Measurements from ENCODE around the gene HEATR5A. TPM values are rescaled to one million over a fixed set of nuclear protein-coding genes. Genes with fewer than 3 reads are reported as not detected.
"Not testable (repeated sequence)": the region's sequence is repeated elsewhere in the genome, so short reads cannot be mapped to it uniquely, and the experiment has no call there.

Gene HEATR5A
- total RNA-seq, 1 donor from 2014 or later, result 57.7 TPM

GRCh38 chr14:31445703-31446102 lies 25.4 kb upstream of the HEATR5A start:
- peaks cover 17% of the 10 kb centered on the region for H3K4me1 Mint-ChIP-seq (ENCODE audit: low read depth)
- H3K27me3 Mint-ChIP-seq (ENCODE audit: low read depth), result no peaks in the 10 kb centered on the region
- H3K9me3 Mint-ChIP-seq (ENCODE audit: low read depth), result no peaks in the 10 kb centered on the region
- no peak overlapping the region for H3K27ac Mint-ChIP-seq (ENCODE audit: unreplicated experiment)
- DNase-seq (ENCODE audit: low spot score), result no peak
- no peak overlapping the region for H3K4me3 Mint-ChIP-seq (ENCODE audit: unreplicated experiment)
- TF ChIP-seq CTCF (IDR thresholded peaks at IDR 0.05), result no peak
- peaks cover 13% of the 10 kb centered on the region for H3K36me3 Mint-ChIP-seq (ENCODE audit: low read depth)

- H3K4me1 Mint-ChIP-seq (ENCODE audit: low read depth), result peaks cover 22% of the 10 kb centered on the region
- H3K36me3 Mint-ChIP-seq (ENCODE audit: low read depth), result peaks cover 7% of the 10 kb centered on the region
- no peak for DNase-seq (ENCODE audit: low spot score)
- H3K27me3 Mint-ChIP-seq (ENCODE audit: low read depth), result no peaks in the 10 kb centered on the region
- H3K27ac Mint-ChIP-seq (ENCODE audit: unreplicated experiment), result peak overlapping the region; percentile 98
- no peaks in the 10 kb centered on the region for H3K9me3 Mint-ChIP-seq (ENCODE audit: low read depth)
- H3K4me3 Mint-ChIP-seq (ENCODE audit: unreplicated experiment), result no peak overlapping the region
- no peak for TF ChIP-seq CTCF (IDR thresholded peaks at IDR 0.05)
Observed at GRCh38 chr14:31442284-31442683, 21.9 kb upstream of the HEATR5A start.

GRCh38 chr14:31441273-31442111 lies 21.1 kb upstream of the HEATR5A start:
- no peak for TF ChIP-seq CTCF (IDR thresholded peaks at IDR 0.05)
- Mint-ChIP-seq H3K27me3 (ENCODE audit: low read depth) (no peaks in the 10 kb centered on the region), H3K9me3 (ENCODE audit: low read depth) (no peaks in the 10 kb centered on the region), H3K4me1 (ENCODE audit: low read depth) (peaks cover 22% of the 10 kb centered on the region), H3K27ac (ENCODE audit: unreplicated experiment) (peak overlapping the region; percentile 98), H3K4me3 (ENCODE audit: unreplicated experiment) (no peak overlapping the region), H3K36me3 (ENCODE audit: low read depth) (peaks cover 7% of the 10 kb centered on the region)
- DNase-seq (ENCODE audit: low spot score), result no peak

- Mint-ChIP-seq H3K36me3 (ENCODE audit: low read depth) (peaks cover 2% of the 10 kb centered on the region), H3K27ac (ENCODE audit: unreplicated experiment) (no peak overlapping the region), H3K9me3 (ENCODE audit: low read depth) (no peaks in the 10 kb centered on the region), H3K4me3 (ENCODE audit: unreplicated experiment) (no peak overlapping the region), H3K4me1 (ENCODE audit: low read depth) (peaks cover 22% of the 10 kb centered on the region), H3K27me3 (ENCODE audit: low read depth) (no peaks in the 10 kb centered on the region)
- no peak for TF ChIP-seq CTCF (IDR thresholded peaks at IDR 0.05)
- DNase-seq (ENCODE audit: low spot score), result no peak
Observed at GRCh38 chr14:31440280-31440679, 19.9 kb upstream of the HEATR5A start.

- no peak overlapping the region for H3K4me3 Mint-ChIP-seq (ENCODE audit: unreplicated experiment)
- no peak for DNase-seq (ENCODE audit: low spot score)
- H3K36me3 Mint-ChIP-seq (ENCODE audit: low read depth), result peaks cover 2% of the 10 kb centered on the region
- no peaks in the 10 kb centered on the region for H3K27me3 Mint-ChIP-seq (ENCODE audit: low read depth)
- no peaks in the 10 kb centered on the region for H3K9me3 Mint-ChIP-seq (ENCODE audit: low read depth)
- H3K27ac Mint-ChIP-seq (ENCODE audit: unreplicated experiment), result peak overlapping the region; percentile 32
- TF ChIP-seq CTCF (IDR thresholded peaks at IDR 0.05), result no peak
- H3K4me1 Mint-ChIP-seq (ENCODE audit: low read depth), result peaks cover 22% of the 10 kb centered on the region
Observed at GRCh38 chr14:31439561-31439960, 19.2 kb upstream of the HEATR5A start.

GRCh38 chr14:31437045-31437691 lies 16.8 kb upstream of the HEATR5A start:
- H3K27me3 Mint-ChIP-seq (ENCODE audit: low read depth); H3K36me3 Mint-ChIP-seq (ENCODE audit: low read depth); H3K9me3 Mint-ChIP-seq (ENCODE audit: low read depth); DNase-seq (ENCODE audit: low spot score); H3K27ac Mint-ChIP-seq (ENCODE audit: unreplicated experiment); H3K4me3 Mint-ChIP-seq (ENCODE audit: unreplicated experiment): not testable (repeated sequence)
- H3K4me1 Mint-ChIP-seq (ENCODE audit: low read depth), result peaks cover 15% of the 10 kb centered on the region

All from chondrocyte (in vitro differentiated cells).